CD14-positive monocyte (primary cell): ENCODE results near the gene CEACAM1. TPM values are rescaled to one million over a fixed set of nuclear protein-coding genes. Genes with fewer than 3 reads are reported as not detected.

ENCODE experiments used
- DNase-seq, 3 donors: peaks; one replicate each; pipeline ENCODE4 v3.0.0-alpha.2; 2011 to 2022
- H2AFZ ChIP-seq: 2 replicates; pipeline ENCODE4 v1.6.0; 2012; ENCODE audit warnings: mild to moderate bottlenecking, low read depth, low read length, inconsistent platforms; ENCODE audit not compliant: insufficient read depth, poor library complexity, severe bottlenecking
- H3K27ac ChIP-seq, 2 donors: 1 replicate in 1 of 2; 2 replicates in 1 of 2; pipeline ENCODE4 v1.5.1; 2012 to 2013; ENCODE audit warnings: low read length in 2 of 2, control low read depth in 1 of 2, inconsistent platforms in 1 of 2, low read depth in 1 of 2, mild to moderate bottlenecking in 1 of 2
- H3K27me3 ChIP-seq, 2 donors: one replicate each; pipeline versions ENCODE4 v1.6.0 to v1.6.1; 2011 to 2013; ENCODE audit warnings: low read length in 2 of 2; ENCODE audit not compliant: control insufficient read depth in 2 of 2, insufficient read depth in 2 of 2
- H3K36me3 ChIP-seq, 2 donors: replicated peaks in 1 of 2; 1 replicate in 1 of 2; 2 replicates in 1 of 2; pipeline versions ENCODE4 v1.5.1 to v1.6.1; 2012 to 2013; ENCODE audit warnings: low read length in 2 of 2, control low read depth in 1 of 2, inconsistent platforms in 1 of 2, mild to moderate bottlenecking in 1 of 2; ENCODE audit not compliant: insufficient read depth in 2 of 2, control insufficient read depth in 1 of 2
- H3K4me1 ChIP-seq, 2 donors: 1 replicate in 1 of 2; 2 replicates in 1 of 2; pipeline versions ENCODE4 v1.5.1 to v1.6.1; 2012 to 2013; ENCODE audit warnings: low read length in 2 of 2, control low read depth in 1 of 2, inconsistent platforms in 1 of 2, mild to moderate bottlenecking in 1 of 2, moderate library complexity in 1 of 2; ENCODE audit not compliant: insufficient read depth in 2 of 2, control insufficient read depth in 1 of 2
- H3K4me2 ChIP-seq: replicated peaks from 2 replicates; pipeline ENCODE3; 2012; ENCODE audit warnings: low read length, moderate library complexity, mild to moderate bottlenecking; ENCODE audit not compliant: poor library complexity, severe bottlenecking; ENCODE audit errors: extremely low read depth
- H3K4me3 ChIP-seq, 3 experiments: fragments of 200-600 bp in 1 of 3; sonication (generic) in 1 of 3; replicated peaks in 1 of 3; 1 replicate in 2 of 3; 2 replicates in 1 of 3; pipeline ENCODE4 v1.5.1; 2011 to 2013; ENCODE audit warnings: low read length in 3 of 3, mild to moderate bottlenecking in 3 of 3, control low read depth in 2 of 3, low read depth in 2 of 3, inconsistent platforms in 1 of 3, moderate library complexity in 1 of 3
- H3K79me2 ChIP-seq: 2 replicates; pipeline ENCODE4 v1.6.0; 2012; ENCODE audit warnings: mild to moderate bottlenecking, control low read depth, inconsistent platforms, low read length, moderate library complexity; ENCODE audit not compliant: insufficient read depth
- H3K9ac ChIP-seq: 2 replicates; pipeline ENCODE4 v1.6.0; 2017; ENCODE audit warnings: low read length, mild to moderate bottlenecking; ENCODE audit not compliant: insufficient read depth, poor library complexity, severe bottlenecking
- H3K9me3 ChIP-seq, 2 donors: replicated peaks in 1 of 2; 1 replicate in 1 of 2; 2 replicates in 1 of 2; pipeline versions ENCODE4 v1.5.1 to v1.6.1; 2012 to 2013; ENCODE audit warnings: low read length in 2 of 2, control low read depth in 1 of 2; ENCODE audit not compliant: control insufficient read depth in 1 of 2, insufficient read depth in 1 of 2
- H4K20me1 ChIP-seq: 2 replicates; pipeline ENCODE4 v1.6.0; 2012; ENCODE audit warnings: mild to moderate bottlenecking, low read length, control low read depth, moderate library complexity; ENCODE audit not compliant: insufficient read depth
- H3K27ac Mint-ChIP-seq, 7 donors: one replicate each; pipeline ENCODE4 v1.8.0; 2020; ENCODE audit warnings: mild to moderate bottlenecking in 7 of 7, mixed read lengths in 7 of 7, moderate library complexity in 6 of 7, inconsistent platforms in 2 of 7
- H3K27me3 Mint-ChIP-seq, 3 donors: one replicate each; pipeline ENCODE4 v1.8.0; 2021 to 2022; ENCODE audit warnings: low read depth in 3 of 3, mild to moderate bottlenecking in 3 of 3, mixed read lengths in 3 of 3, moderate library complexity in 3 of 3, inconsistent platforms in 1 of 3
- H3K36me3 Mint-ChIP-seq, 2 donors: one replicate each; pipeline ENCODE4 v1.8.0; 2020; ENCODE audit warnings: mixed read lengths in 2 of 2, inconsistent platforms in 1 of 2, mild to moderate bottlenecking in 1 of 2
- H3K4me1 Mint-ChIP-seq: one replicate; pipeline ENCODE4 v1.8.0; 2020; ENCODE audit warnings: mild to moderate bottlenecking, mixed read lengths
- H3K4me3 Mint-ChIP-seq, 2 donors: one replicate each; pipeline ENCODE4 v1.8.0; 2020; ENCODE audit warnings: mild to moderate bottlenecking in 2 of 2, mixed read lengths in 2 of 2, moderate library complexity in 1 of 2
- H3K9me3 Mint-ChIP-seq, 7 donors: one replicate each; pipeline ENCODE4 v1.8.0; 2020 to 2022; ENCODE audit warnings: mixed read lengths in 7 of 7, mild to moderate bottlenecking in 6 of 7, moderate library complexity in 6 of 7, inconsistent platforms in 2 of 7
- CTCF ChIP-seq: fragments of 200-600 bp; IDR thresholded peaks from one replicate; pipeline ENCODE4 v1.8.0; 2022; ENCODE audit warnings: antibody characterized with exemption, mild to moderate bottlenecking
- WGBS: methylation state at CpG from one replicate; pipeline ENCODE4 v1.1.5; 2013; ENCODE audit warnings: missing lambda C conversion rate; ENCODE audit not compliant: insufficient coverage; 5-methylcytosine and 5-hydroxymethylcytosine counted together
- intact Hi-C, 2 donors: fragments of 100-400 bp; cut with micrococcal nuclease; formaldehyde crosslinking; loops; one replicate each; pipeline versions ENCODE4 v1.15.0 to v1.15.1; 2023
- polyA plus RNA-seq, 3 donors: library from polyadenylated mRNA; depleted of rRNA in 1 of 3; unstranded in 2 of 3; stranded (reverse) in 1 of 3; fragments of 300-500 nt in 2 of 3; fragments of >200 nt in 1 of 3; fragmentation: Illumina TruSeq in 2 of 3; gene quantifications; 1 replicate in 2 of 3; 2 replicates in 1 of 3; pipeline ENCODE4 v1.2.3, GENCODE V29; 2012 to 2021

CEACAM1 gene
- polyA plus RNA-seq, 3 donors = 0.09 to 0.40 (median 0.22) TPM

- intact Hi-C loops = no loop called here
- Mint-ChIP-seq H3K4me3 (no peak overlapping the region), H3K27me3 (peaks cover 0 to 14% (median 2%) of the 10 kb centered on the region in 3 donors), H3K9me3 (peaks cover 0 to 3% (median 0%) of the 10 kb centered on the region in 7 donors), H3K36me3 (no peaks in the 10 kb centered on the region), H3K27ac (no peak overlapping the region), H3K4me1 (peaks cover 4% of the 10 kb centered on the region)
- Histone ChIP-seq H2AFZ (no peak overlapping the region), H3K79me2 (no peaks in the 10 kb centered on the region), H3K9me3 (no peaks in the 10 kb centered on the region), H4K20me1 (no peaks in the 10 kb centered on the region), H3K27me3 (no peaks in the 10 kb centered on the region), H3K36me3 (no peaks in the 10 kb centered on the region), H3K9ac (no peak overlapping the region), H3K27ac (no peak overlapping the region), H3K4me1 (peaks cover 0 to 4% of the 10 kb centered on the region in 2 donors), H3K4me3 (no peak overlapping the region), H3K4me2 (no peak overlapping the region)
- no peak for DNase-seq
- no CpG with 5 or more reads among the region's 2 CpGs for WGBS
- TF ChIP-seq CTCF = no peak
Observed at GRCh38 chr19:42516771-42517170, 11.5 kb downstream of the CEACAM1 start.

- no peaks in the 10 kb centered on the region for H3K27me3 ChIP-seq
- H3K9me3 ChIP-seq = no peaks in the 10 kb centered on the region
- no peak overlapping the region for H2AFZ ChIP-seq
- Mint-ChIP-seq H3K27me3 (peaks cover 0 to 14% (median 2%) of the 10 kb centered on the region in 3 donors), H3K27ac (no peak overlapping the region), H3K9me3 (peaks cover 0 to 3% (median 0%) of the 10 kb centered on the region in 7 donors), H3K4me3 (no peak overlapping the region), H3K36me3 (no peaks in the 10 kb centered on the region), H3K4me1 (peaks cover 3% of the 10 kb centered on the region)
- TF ChIP-seq CTCF = no peak
- H3K4me3 ChIP-seq = no peak overlapping the region
- no peaks in the 10 kb centered on the region for H4K20me1 ChIP-seq
- no peak overlapping the region for H3K27ac ChIP-seq
- no peaks in the 10 kb centered on the region for H3K79me2 ChIP-seq
- no peaks in the 10 kb centered on the region for H3K4me1 ChIP-seq
- H3K36me3 ChIP-seq = no peaks in the 10 kb centered on the region
- no peak for DNase-seq
- no peak overlapping the region for H3K4me2 ChIP-seq
- 100% methylated on average over 2 of the region's 7 CpGs for WGBS
- H3K9ac ChIP-seq = no peak overlapping the region
- intact Hi-C loops = no loop called here
Observed at GRCh38 chr19:42515241-42515832, 12.9 kb downstream of the CEACAM1 start.
